Inflammatory macrophage treated with lipopolysaccharide for 1 hour (primary cell): ENCODE measurements around the gene ATP6V1C2.
"Not testable (repeated sequence)": the region's sequence is repeated elsewhere in the genome, so short reads cannot be mapped to it uniquely, and the experiment has no call there.

Source experiments
- DNase-seq, 2 donors: peaks; one replicate each; pipeline ENCODE4 v3.0.0-alpha.2; 2020 to 2022

The ATP6V1C2 gene

DNA sequence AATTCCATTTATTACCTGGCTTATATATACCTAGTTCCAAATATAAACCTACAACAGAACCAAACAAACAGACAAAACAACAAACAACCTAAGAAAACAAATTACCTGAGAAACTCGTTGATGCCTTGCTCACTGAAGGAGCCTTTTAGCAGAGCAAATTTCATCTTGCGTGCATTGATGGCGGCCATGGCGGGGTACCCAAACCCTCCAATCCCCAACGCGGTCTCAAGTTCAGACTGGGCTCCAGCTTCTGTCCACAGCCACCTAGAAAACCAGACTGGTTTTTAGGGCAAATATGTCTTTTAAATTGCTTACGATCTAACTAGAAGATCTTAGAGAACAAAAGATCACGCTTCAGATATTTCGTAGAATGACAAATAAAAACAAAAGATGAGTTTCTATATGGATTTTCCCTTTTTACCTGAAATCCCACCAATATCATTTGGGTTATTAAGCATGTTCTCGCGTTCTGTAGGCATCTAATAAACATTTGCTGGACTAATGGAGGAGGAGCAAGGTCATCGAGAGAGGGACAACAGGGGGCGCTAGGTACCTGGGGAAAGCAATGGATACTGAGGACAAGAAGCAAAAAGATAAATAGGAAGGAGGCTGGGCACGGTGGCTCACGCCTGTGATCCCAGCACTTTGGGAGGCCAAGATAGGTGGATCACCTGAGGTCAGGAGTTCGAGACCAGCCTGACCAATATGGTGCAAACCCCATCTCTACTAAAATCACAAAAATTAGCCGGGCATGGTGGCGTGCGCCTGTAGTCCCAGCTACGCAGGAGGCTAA lies 65.9 kb downstream of the ATP6V1C2 start:
- DNase-seq, result peak; percentile 4 to 33

- DNase-seq, result no peak
These were observed 67.4 kb downstream of the ATP6V1C2 start for GRCh38 chr2:10788855-10789254.

DNA sequence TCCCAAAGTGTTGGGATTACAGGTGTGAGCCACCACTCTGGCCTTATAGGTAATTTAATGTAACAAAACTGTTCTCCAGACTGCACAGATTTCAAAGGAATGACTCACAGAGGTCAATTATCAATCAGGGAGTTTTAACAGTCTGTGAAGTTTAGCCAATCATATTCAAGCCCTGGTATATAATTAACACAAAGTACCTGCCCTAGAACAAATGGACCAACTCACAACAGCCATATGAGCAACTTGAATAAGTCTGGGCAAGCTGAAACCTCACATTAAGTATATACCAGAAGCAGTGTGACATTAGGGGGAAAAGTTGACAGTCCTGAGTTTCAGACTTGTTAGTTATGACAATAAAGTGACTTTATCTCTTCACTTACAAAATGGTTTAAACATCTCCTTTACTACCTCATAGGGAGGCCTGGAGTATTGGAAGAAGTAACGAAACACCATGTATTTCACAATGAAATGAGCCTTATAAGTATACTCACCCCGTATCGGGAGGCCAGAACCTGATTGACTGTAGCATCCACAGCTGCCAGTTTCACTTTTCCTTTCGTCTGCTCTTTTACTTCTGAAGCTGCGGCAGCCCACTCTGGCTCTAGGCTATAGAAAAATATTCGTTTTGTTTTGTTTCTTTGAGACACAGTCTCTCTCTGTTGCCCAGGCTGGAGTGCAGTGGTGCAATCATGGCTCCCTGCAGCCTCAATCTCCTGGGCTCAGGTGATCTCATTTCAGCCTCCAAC lies 69.0 kb downstream of the ATP6V1C2 start:
- no peak for DNase-seq

- DNase-seq, result no peak
These were observed 70.7 kb downstream of the ATP6V1C2 start for GRCh38 chr2:10792001-10792634.

- no peak for DNase-seq
These were observed 71.4 kb downstream of the ATP6V1C2 start for GRCh38 chr2:10792660-10793400.

GRCh38 chr2:10793816-10794215 lies 72.4 kb downstream of the ATP6V1C2 start:
- no peak for DNase-seq

GRCh38 chr2:10794876-10795275 lies 73.4 kb downstream of the ATP6V1C2 start:
- DNase-seq, result no peak

GRCh38 chr2:10795508-10796046 lies 74.1 kb downstream of the ATP6V1C2 start:
- DNase-seq, result no peak

- no peak for DNase-seq
These were observed 75.3 kb downstream of the ATP6V1C2 start for GRCh38 chr2:10796703-10797102.

GRCh38 chr2:10798783-10799182 lies 77.4 kb downstream of the ATP6V1C2 start:
- DNase-seq, result no peak

DNA sequence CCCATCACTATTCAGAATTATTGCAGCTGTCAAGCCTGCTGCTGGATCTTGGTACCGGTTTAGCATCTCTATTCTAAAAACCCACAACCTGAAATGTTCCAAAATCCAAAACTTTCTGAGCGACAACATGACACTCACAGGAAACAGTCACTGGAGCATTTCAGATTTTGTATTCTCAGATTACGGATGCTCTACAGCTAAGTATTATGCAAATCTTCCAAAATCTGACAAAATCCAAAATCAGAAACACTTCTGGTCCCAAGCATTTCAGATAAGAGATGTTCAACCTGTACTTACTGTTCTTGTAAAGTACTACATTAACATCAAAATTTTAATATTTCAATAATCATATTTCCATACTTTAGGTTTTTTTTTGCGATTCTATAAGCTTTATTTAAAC lies 78.7 kb downstream of the ATP6V1C2 start:
- DNase-seq, result no peak

GRCh38 chr2:10802657-10803056 lies 81.2 kb downstream of the ATP6V1C2 start:
- no peak for DNase-seq

- not testable (repeated sequence) for DNase-seq
These were observed 84.6 kb downstream of the ATP6V1C2 start for GRCh38 chr2:10805990-10806389.

GRCh38 chr2:10806543-10806942 lies 85.1 kb downstream of the ATP6V1C2 start:
- no peak for DNase-seq

DNA sequence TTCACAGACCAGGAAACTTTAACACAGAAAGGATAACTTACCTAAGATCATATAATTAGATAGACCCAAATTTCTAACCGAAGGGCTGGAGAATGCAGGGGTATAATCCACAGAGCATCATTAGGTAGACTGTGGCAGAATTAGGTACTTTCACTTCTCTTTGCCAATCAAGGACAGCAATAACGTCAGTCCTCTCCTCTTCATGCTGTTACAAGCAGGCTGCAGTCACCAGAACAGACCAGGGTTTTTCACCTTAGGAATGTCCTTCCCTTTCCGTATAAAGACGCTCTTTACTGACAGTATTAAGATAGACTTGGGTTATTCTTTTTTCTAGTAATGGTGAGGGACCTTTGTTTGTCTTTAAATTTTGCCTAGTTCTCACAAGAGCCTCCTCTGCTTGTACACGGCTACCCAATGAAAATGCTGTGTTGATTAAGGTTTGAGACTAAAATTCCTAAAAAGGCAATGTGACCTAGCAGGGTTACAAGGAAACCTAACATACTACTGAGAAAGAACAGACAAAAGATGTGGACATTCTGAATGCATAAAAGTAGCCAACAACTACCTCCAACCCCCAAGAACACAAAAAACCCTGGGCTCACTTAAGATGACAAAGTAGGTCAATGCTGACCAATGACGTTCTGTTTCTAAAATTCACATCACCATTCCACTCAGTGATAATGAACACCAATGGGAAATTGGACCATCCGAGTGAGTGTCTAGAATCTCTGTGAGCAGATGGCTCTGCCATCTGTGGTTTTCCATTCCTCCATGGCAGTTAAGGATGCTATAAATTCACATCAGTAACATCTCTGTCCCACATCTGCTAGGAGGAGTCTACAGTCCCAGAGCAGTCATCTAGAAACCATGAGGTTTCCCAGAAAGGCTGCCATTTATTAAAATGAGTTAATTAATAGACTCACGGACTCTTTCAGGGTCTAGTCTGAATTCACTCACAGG lies 89.1 kb downstream of the ATP6V1C2 start:
- DNase-seq, result peak in 1 of 2 donors; percentile 14

DNA sequence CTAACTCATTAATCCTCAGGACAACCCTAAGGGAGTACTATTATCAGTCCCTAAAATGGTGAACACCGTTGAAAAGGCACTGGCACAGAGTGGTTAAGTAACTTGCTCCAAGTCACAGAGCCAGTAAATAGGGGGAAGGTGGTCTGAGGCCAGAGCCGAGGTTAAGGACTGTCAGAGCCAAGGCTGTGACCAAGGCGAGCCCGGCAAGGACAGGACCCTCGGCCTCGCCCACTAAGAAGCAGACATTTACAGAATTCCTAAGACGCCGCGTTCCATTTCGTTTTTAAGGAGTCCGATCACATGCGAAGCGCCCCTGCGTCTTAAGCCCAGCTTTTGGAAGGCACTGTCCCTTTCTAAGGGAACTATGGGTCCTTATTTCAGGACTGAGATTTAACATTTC lies 90.1 kb downstream of the ATP6V1C2 start:
- DNase-seq, result no peak

GRCh38 chr2:10812362-10813162 lies 91.1 kb downstream of the ATP6V1C2 start, which contains the start of gene PDIA6:
TSS of gene PDIA6 (minus strand) at chr2:10812785. CDS start at chr2:10812696, 89 bp downstream.
- DNase-seq, result peak; percentile 97 to 99

DNA sequence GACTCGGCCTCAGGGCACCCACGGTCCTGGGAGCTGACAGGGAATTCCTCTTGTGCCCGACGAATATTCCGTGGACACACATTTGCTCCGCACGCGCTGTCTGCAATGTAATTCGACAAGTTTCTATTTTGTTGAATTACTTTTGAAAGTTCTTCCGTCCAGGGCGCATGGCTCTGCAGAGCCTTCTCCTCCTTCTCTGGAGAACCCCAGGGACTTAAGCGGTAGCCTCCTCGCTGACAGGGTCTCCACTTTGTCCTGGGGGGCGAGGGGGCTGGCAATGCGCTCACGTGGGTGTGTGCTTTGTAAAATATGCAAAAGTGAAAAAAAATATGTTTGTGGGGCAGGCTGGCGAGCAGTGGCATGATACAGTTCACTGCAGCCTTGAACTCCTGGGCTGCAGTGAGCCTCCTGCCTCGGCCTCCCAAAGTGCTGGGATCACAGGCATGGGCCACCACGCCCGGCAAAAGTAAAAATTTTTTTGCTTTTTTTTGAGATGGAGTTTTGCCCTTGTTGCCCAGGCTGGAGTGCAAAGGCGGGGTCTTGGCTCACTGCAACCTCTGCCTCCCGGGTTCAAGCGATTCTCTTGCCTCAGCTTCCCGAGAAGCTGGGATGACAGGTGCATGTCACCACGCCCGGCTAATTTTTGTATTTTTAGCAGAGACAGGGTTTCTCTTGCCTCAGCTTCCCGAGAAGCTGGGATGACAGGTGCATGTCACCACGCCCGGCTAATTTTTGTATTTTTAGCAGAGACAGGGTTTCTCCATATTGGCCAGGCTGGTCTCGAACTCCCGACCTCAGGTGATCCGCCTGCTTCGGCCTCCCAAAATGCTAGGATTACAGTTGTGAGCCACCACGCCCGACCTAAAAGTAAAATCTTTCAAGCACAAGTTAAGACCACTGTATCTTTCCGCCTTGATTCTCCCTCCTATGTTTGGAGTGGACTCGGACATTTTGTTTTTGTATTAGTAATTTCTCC lies 92.0 kb downstream of the ATP6V1C2 start:
- DNase-seq, result not testable (repeated sequence)

DNA sequence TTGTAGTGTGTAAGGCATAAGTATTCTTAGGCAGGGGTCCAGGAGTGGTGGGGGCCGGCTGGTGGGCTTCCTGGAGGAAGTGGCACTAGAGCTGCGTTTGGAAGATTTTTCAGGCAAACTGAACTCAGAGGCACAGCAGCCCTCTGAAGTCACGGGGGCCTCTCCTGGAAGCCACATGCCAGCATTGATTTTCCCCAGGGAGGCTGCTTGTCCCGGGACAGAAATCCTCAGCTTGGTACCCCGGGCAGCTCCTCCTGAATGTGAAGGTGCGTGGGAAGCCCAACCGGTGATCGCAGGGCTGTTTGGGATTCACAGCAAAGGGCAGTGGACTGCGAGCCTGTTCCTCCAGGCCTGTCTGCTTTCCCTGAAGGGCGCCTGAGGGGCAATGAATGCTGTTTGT lies 92.7 kb downstream of the ATP6V1C2 start:
- no peak for DNase-seq
